ENCODE results near the gene FARP2. TPM values are rescaled to one million over a fixed set of nuclear protein-coding genes. Genes with fewer than 3 reads are reported as not detected.

The FARP2 gene
- total RNA-seq, 4 donors from 2014 or later = 96.5 to 164 (median 136) TPM

DNA sequence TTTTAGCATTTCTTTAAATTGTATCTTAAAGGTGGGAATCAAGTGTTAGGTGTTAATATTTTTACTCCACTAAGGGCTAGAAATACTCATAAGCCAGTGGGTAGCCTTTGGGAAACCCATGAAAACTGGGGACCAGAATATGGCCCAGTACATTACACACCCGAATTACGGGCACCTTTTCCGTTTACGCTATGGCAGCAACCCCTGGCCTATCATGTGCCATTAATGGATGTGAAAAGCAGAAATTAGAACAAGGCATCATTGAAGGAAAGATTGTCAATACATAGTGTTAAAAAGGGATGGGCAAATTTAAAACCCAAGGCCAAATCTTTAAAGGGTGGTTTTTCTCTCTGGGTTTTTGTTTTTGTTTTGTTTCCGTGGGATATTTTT lies 781 bp downstream of the FARP2 start:
- Histone ChIP-seq H3K36me3 (peaks cover 0 to 18% (median 0%) of the 10 kb centered on the region in 4 donors), H3K4me1 (peaks cover 11 to 79% (median 53%) of the 10 kb centered on the region in 4 donors), H3K27me3 (no peaks in the 10 kb centered on the region), H3K9me3 (no peaks in the 10 kb centered on the region), H3K4me3 (peak overlapping the region; percentile 81 to 87 (median 83)), H3K27ac (peak overlapping the region; percentile 96 to 97 (median 96))
- DNase-seq = no peak
- WGBS, 2 donors (ENCODE audit: low coverage in 1 of 2) = 12 to 17% methylated on average over 5 of the region's 5 CpGs
- intact Hi-C loops (cut with DNase I; ENCODE audit: low total_unique reads) (no loop called here), in situ Hi-C loops (cut with MboI; ENCODE audit: low pct_ligation_motif_present in 1 of 4, low pct_unique_long_range_greater_than_20kb in 1 of 4, low sequenced_read_pairs in 3 of 4) (no loop called here)
- TF ChIP-seq POLR2A (IDR thresholded peaks at IDR 0.05) (no peak), EP300 (IDR thresholded peaks at IDR 0.05; ENCODE audit: low read depth) (no peak), POLR2AphosphoS5 (IDR thresholded peaks at IDR 0.05) (no peak)
- TF ChIP-seq, protein P1, sequence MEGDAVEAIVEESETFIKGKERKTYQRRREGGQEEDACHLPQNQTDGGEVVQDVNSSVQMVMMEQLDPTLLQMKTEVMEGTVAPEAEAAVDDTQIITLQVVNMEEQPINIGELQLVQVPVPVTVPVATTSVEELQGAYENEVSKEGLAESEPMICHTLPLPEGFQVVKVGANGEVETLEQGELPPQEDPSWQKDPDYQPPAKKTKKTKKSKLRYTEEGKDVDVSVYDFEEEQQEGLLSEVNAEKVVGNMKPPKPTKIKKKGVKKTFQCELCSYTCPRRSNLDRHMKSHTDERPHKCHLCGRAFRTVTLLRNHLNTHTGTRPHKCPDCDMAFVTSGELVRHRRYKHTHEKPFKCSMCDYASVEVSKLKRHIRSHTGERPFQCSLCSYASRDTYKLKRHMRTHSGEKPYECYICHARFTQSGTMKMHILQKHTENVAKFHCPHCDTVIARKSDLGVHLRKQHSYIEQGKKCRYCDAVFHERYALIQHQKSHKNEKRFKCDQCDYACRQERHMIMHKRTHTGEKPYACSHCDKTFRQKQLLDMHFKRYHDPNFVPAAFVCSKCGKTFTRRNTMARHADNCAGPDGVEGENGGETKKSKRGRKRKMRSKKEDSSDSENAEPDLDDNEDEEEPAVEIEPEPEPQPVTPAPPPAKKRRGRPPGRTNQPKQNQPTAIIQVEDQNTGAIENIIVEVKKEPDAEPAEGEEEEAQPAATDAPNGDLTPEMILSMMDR (IDR thresholded peaks at IDR 0.05) = no peak

- 21 to 23% methylated on average over 3 of the region's 3 CpGs for WGBS, 2 donors (ENCODE audit: low coverage in 1 of 2)
- peaks cover 11 to 72% (median 50%) of the 10 kb centered on the region in 4 donors for H3K4me1 ChIP-seq
- H3K27me3 ChIP-seq = no peaks in the 10 kb centered on the region
- TF ChIP-seq, protein P1 (IDR thresholded peaks at IDR 0.05) = no peak
- TF ChIP-seq EP300 (IDR thresholded peaks at IDR 0.05; ENCODE audit: low read depth) = no peak
- TF ChIP-seq POLR2AphosphoS5 (IDR thresholded peaks at IDR 0.05) = no peak
- no peak for TF ChIP-seq POLR2A (IDR thresholded peaks at IDR 0.05)
- DNase-seq = no peak
- no peaks in the 10 kb centered on the region for H3K9me3 ChIP-seq
- peaks cover 0 to 11% (median 0%) of the 10 kb centered on the region in 4 donors for H3K36me3 ChIP-seq
- H3K27ac ChIP-seq = peak overlapping the region; percentile 96 to 97 (median 96)
- intact Hi-C loops (cut with DNase I; ENCODE audit: low total_unique reads) = no loop called here
- in situ Hi-C loops (cut with MboI; ENCODE audit: low pct_ligation_motif_present in 1 of 4, low pct_unique_long_range_greater_than_20kb in 1 of 4, low sequenced_read_pairs in 3 of 4) = no loop called here
- H3K4me3 ChIP-seq = peak overlapping the region in 3 of 4 donors; percentile 81 to 87 (median 83)
Observed at GRCh38 chr2:241357531-241357930, 1.4 kb downstream of the FARP2 start.

GRCh38 chr2:241358470-241358869 lies 2.4 kb downstream of the FARP2 start:
- Histone ChIP-seq H3K4me3 (peak overlapping the region in 2 of 4 donors; percentile 81 to 83), H3K27ac (peak overlapping the region; percentile 96 to 97 (median 96)), H3K4me1 (peaks cover 11 to 70% (median 53%) of the 10 kb centered on the region in 4 donors), H3K27me3 (no peaks in the 10 kb centered on the region), H3K36me3 (peaks cover 0 to 1% (median 0%) of the 10 kb centered on the region in 4 donors), H3K9me3 (no peaks in the 10 kb centered on the region)
- TF ChIP-seq POLR2AphosphoS5 (IDR thresholded peaks at IDR 0.05) (peak in 2 of 3 donors; percentile 24 to 32), EP300 (IDR thresholded peaks at IDR 0.05; ENCODE audit: low read depth) (no peak), POLR2A (IDR thresholded peaks at IDR 0.05) (no peak)
- TF ChIP-seq, protein P1 (IDR thresholded peaks at IDR 0.05) = no peak
- WGBS, 2 donors (ENCODE audit: low coverage in 1 of 2) = 30 to 80% methylated on average over 2 to 5 of the region's 5 CpGs
- peak; percentile 33 for DNase-seq
- intact Hi-C loops (cut with DNase I; ENCODE audit: low total_unique reads) = no loop called here
- in situ Hi-C loops (cut with MboI; ENCODE audit: low pct_ligation_motif_present in 1 of 4, low pct_unique_long_range_greater_than_20kb in 1 of 4, low sequenced_read_pairs in 3 of 4) = no loop called here

GRCh38 chr2:241359481-241360045 lies 3.5 kb downstream of the FARP2 start:
- Histone ChIP-seq H3K27ac (peak overlapping the region; percentile 96 to 97 (median 96)), H3K4me1 (peaks cover 11 to 63% (median 51%) of the 10 kb centered on the region in 4 donors), H3K36me3 (no peaks in the 10 kb centered on the region), H3K27me3 (no peaks in the 10 kb centered on the region), H3K4me3 (no peak overlapping the region), H3K9me3 (no peaks in the 10 kb centered on the region)
- DNase-seq = peak; percentile 46
- peak; percentile 11 for TF ChIP-seq POLR2A (IDR thresholded peaks at IDR 0.05)
- TF ChIP-seq POLR2AphosphoS5 (IDR thresholded peaks at IDR 0.05) = peak in 1 of 3 donors; percentile 60
- TF ChIP-seq EP300 (IDR thresholded peaks at IDR 0.05; ENCODE audit: low read depth) = no peak
- intact Hi-C loops (cut with DNase I; ENCODE audit: low total_unique reads) = no loop called here
- in situ Hi-C loops (cut with MboI; ENCODE audit: low pct_ligation_motif_present in 1 of 4, low pct_unique_long_range_greater_than_20kb in 1 of 4, low sequenced_read_pairs in 3 of 4) = no loop called here
- WGBS, 2 donors (ENCODE audit: low coverage in 1 of 2) = 53 to 68% methylated on average over 4 to 7 of the region's 7 CpGs
